GM19193 (cell line): ENCODE data around the gene LIPG.

Experiments used
- POLR2A ChIP-seq: IDR thresholded peaks from 4 replicates; pipeline ENCODE4 v1.6.1; 2011; ENCODE audit not compliant: insufficient read depth, insufficient read length; ENCODE audit errors: extremely low read depth

LIPG gene

DNA sequence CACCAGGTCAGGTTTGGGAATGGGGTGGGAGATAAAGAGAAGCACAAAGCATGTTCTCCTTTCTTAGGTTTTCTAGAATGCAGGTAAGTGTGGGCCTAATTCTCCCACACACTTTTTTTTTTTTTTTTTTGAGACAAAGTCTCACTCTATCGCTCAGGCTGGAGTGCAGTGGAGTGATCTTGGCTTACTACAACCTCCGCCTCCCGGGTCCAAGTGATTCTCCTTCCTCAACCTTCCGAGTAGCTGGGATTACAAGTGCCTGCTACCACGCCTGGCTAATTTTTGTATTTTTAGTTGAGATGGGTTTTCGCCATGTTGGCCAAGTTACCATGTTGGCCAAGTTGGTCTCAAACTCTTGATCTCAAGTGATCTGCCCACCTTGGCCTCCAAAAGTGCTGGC, 26.3 kb downstream of the LIPG start:
- TF ChIP-seq POLR2A = no peak

DNA sequence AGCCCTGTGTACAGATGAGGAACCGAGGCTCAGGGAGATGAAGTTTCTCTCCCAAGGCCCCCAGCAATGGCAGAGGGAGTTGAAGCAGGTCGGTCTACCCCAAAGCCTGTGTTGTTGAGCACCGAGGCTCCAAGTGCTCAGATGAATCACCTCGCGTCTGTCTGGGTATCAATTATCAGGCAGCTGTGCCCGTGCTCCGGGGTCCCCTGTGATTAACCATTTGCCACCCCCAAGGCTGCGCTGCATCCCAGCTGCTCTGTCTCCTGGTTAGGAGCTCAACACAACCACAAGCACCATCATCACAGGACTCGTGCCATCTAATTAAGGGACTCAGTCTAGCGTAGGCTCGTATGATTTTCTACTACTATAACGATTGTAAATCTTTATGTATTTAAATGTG, 27.1 kb downstream of the LIPG start:
- TF ChIP-seq POLR2A = no peak

DNA sequence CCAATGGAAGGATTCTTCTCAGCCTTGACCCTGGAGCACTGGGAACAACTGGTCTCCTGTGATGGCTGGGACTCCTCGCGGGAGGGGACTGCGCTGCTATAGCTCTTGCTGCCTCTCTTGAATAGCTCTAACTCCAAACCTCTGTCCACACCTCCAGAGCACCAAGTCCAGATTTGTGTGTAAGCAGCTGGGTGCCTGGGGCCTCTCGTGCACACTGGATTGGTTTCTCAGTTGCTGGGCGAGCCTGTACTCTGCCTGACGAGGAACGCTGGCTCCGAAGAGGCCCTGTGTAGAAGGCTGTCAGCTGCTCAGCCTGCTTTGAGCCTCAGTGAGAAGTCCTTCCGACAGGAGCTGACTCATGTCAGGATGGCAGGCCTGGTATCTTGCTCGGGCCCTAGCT, 28.8 kb downstream of the LIPG start:
- no peak for TF ChIP-seq POLR2A

DNA sequence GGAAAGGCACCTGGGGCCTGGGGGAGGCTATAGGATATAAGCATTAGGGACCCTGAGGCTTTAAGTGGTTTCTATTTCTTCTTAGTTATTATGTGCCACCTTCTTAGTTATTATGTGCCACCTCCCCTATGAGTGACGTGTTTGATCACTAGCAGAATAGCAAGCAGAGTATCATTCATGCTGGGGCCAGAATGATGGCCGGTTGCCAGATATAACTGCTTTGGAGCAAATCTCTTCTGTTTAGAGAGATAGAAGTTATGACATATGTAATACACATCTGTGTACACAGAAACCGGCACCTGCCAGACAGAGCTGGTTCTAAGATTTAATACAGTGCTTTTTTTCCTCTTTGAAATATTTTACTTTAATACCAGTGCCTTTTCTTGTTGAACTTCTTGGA, 29.4 kb downstream of the LIPG start:
- no peak for TF ChIP-seq POLR2A

- no peak for TF ChIP-seq POLR2A
Observed at GRCh38 chr18:49591775-49592174, 29.9 kb downstream of the LIPG start.

DNA sequence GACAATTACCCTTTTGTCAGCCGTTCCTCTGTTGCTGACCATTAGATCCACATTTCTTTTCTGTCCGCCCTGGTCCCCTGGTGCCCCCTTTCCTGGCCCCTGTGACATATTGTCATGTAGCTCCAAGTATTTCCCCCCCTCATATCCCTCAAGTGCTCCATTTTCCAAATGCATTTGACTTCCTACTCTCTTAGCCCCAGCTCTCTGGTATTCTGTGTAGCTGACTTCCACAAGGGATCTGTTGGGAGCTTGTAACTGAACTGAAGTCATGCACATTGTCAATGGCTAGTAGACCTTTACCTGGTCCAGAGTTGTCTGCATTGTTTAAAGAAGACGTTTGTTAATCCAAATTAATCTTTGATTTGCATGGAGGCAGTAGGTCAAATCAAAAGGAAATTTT, 34.8 kb downstream of the LIPG start:
- no peak for TF ChIP-seq POLR2A

DNA sequence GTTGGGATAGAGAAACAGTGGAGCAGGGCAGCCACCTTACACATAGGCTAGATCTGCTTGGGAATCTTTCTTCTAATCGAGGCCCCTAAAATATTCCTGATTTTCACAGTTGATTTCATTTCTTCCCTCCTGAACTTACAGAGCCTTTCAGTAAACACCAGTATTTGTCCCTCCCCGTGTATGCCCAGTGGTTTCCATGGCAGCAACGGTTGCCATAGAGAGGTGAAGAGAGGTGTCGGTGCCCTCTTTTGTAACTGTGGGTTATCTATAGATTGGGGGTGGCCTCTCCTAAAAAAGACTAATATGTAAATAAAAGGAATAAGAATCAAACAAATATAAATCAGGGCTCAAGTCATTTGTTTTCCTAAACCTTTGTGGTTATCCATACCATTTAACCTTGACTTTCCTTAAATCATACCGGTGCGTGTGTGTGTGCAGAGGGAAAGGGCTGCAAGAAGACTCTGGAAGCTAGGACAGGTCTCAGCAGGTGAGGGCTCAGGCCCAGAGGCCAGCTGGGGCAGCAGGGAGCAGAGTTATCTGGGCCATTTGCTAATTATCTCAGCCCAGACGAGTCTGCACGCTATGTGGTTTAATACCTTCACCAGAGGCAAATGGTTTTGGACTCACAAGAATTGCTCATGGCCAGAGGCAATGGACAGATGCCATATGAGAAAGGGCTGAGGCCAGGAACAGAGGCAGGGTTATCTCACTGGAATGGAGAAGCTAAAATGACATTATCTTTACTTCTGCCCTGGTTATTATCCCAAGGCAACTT, 35.5 kb downstream of the LIPG start:
- no peak for TF ChIP-seq POLR2A

DNA sequence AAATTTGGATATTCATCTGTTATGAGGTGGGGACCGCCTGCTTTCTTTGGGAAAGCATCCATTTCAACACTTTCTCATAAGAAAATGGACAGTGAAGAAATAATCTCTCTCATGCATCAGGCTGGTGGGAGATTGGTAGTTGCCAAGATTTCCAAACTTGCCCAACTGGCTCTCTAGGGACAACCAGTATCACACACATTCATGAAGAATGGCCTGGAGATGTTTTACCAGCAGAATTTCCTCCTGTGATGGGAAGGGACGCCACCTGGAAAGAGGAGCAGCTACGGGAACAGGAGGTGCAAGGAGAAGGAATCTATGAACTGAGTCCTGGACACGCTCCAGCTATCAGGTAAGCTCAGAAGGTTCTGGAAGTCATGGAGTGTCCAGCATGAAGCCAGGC, 39.4 kb downstream of the LIPG start:
- TF ChIP-seq POLR2A = no peak

DNA sequence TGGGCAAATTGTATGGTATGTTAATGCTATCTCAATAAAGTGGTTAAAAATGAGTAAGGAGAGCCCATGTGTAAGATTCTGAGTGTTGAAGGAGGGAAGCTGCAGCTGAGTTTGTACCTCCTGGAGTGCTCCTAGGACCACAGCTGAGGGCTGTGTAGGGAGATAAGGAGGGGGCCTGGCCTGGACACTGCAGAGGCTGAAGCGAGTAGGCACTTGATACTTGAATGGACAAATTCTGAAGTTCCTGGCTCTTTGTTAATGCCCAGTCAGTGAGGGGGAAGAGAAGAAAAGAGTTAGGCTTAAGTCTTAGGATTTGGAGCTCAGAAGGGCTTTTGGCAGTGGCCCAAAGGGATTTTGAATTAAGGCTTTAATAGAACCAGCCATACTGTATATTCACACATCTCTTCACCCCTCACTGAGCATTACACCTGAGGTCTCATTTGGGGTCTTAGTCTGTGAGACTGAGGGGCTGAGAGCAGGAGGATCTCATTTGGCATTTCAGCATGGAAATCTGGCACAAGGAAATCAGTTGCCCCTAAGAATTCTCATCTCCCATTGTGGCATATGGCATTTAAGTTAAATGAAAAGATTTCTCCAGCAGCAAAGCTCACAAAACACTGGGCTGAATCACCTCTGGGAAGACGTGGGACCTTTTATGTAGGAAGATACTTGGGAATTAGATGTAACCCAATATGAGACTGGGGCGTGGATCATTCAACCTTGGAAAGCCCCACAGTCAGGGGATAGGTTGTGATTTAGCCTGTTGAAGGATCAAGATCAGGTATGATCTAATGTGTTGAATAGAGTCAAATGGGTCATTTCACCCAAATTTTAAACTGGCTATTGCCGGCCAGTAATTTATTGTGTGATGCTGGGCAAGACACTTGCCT, 46.8 kb downstream of the LIPG start:
- no peak for TF ChIP-seq POLR2A

GRCh38 chr18:49609256-49610021, 47.6 kb downstream of the LIPG start:
- TF ChIP-seq POLR2A = no peak

DNA sequence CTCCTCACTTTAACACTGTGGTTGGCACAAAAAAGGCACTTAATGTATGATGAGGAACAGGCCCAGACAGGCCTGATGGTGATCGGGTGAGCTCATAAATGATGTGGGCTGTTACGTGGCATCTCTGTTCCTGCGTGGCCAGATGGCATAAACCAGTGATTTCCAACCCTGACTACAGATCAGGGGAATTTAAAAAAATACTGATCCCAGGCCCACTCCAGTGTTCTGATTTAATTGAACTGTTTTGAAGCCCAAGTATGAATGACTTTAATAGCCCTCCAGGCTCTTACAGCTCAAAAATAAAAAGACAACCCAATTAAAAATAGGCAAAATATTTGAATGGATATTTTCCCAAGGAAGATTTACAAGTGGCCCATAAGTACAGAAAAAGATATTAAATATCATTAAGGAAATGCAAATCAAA, 48.2 kb downstream of the LIPG start:
- TF ChIP-seq POLR2A = no peak

- no peak for TF ChIP-seq POLR2A
Observed at GRCh38 chr18:49611316-49611715, 49.5 kb downstream of the LIPG start.

- no peak for TF ChIP-seq POLR2A
Observed at GRCh38 chr18:49612515-49613033, 50.7 kb downstream of the LIPG start.

DNA sequence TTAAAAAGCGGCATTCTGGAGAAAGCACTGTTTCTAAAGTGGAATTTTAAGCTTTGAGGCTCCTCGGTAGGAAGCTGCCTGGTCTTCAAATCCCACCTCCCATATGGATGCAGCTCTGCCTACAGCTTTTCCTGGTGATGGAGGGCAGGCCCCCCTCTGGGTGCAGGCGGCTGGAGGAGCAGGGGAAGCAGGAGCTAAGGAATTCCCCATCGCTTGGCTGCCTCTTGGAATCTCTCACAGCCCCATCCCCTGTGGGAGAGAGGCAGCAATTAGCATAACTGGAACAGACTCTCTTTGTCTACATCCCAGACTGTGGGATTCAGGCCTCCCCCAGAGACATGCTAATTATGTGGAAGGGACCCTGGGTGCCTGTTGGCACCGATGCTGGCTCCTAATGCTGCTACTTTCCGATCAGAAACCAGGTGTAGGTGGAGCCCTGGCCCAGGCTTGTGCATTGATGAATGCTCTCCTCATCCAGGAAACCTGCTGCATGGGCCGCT, 51.3 kb downstream of the LIPG start:
- TF ChIP-seq POLR2A = no peak
